Hepatocyte (in vitro differentiated cells): Measurements from ENCODE around the gene GPR179.
"Not testable (repeated sequence)": the region's sequence is repeated elsewhere in the genome, so short reads cannot be mapped to it uniquely, and the experiment has no call there.

ENCODE experiments used
- EZH2 ChIP-seq: fragments of 200-600 bp; sonication (generic); IDR thresholded peaks from 2 replicates; pipeline ENCODE4 v1.6.1; 2016; ENCODE audit warnings: antibody characterized with exemption, mild to moderate bottlenecking, borderline replicate concordance
- EZH2phosphoT487 ChIP-seq: fragments of 200-600 bp; sonication (generic); IDR thresholded peaks from one replicate; pipeline ENCODE4 v1.6.1; 2018; ENCODE audit warnings: antibody characterized with exemption, mild to moderate bottlenecking, low read depth, moderate library complexity; ENCODE audit not compliant: unreplicated experiment, severe bottlenecking
- TF ChIP-seq, protein P1 (sequence below): fragments of 200-600 bp; sonication (generic); IDR thresholded peaks from 2 replicates; pipeline ENCODE4 v1.5.1; 2016; ENCODE audit warnings: antibody characterized with exemption, mild to moderate bottlenecking; ENCODE audit not compliant: poor library complexity

DNA sequence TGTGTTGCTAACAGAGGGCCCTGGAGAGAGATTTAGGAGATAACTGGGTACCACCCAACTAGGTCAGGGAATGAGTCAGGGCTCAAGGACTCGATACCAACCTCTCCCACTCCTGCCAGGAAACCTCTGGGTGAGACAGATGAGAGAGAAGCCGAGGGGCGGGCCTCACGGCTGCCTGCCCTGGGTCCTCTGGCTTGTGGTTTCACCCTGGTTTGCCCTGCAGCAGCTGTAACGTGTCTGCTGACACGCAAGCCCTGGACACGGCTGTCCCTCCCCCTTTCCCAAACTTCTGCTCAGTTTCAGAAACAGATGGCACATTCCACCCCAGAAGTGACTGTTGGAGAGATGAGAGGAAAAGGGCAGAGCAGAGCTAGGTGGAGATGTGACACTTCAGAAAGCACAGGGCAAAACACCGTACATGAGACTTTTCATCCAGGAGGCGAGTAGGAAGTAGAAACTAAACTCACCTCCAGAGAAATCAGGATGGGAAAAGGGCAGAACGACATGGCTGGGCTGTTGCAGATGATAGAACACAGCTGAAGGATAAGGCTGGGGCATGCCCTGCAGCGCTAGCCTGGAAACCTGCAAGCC lies 57.2 kb downstream of the GPR179 start:
- not testable (repeated sequence) for TF ChIP-seq EZH2, EZH2phosphoT487
- TF ChIP-seq, protein P1, sequence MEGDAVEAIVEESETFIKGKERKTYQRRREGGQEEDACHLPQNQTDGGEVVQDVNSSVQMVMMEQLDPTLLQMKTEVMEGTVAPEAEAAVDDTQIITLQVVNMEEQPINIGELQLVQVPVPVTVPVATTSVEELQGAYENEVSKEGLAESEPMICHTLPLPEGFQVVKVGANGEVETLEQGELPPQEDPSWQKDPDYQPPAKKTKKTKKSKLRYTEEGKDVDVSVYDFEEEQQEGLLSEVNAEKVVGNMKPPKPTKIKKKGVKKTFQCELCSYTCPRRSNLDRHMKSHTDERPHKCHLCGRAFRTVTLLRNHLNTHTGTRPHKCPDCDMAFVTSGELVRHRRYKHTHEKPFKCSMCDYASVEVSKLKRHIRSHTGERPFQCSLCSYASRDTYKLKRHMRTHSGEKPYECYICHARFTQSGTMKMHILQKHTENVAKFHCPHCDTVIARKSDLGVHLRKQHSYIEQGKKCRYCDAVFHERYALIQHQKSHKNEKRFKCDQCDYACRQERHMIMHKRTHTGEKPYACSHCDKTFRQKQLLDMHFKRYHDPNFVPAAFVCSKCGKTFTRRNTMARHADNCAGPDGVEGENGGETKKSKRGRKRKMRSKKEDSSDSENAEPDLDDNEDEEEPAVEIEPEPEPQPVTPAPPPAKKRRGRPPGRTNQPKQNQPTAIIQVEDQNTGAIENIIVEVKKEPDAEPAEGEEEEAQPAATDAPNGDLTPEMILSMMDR = not testable (repeated sequence)
